ENCODE results near the gene SHISA5. TPM values are rescaled to one million over a fixed set of nuclear protein-coding genes. Genes with fewer than 3 reads are reported as not detected.

The SHISA5 gene
- polyA plus RNA-seq, 2 of the 4 experiments (the other 2 are of a cell fraction) = 87.5 to 94.3 TPM

- no peak for TF ChIP-seq SREBF2 (IDR thresholded peaks at IDR 0.05)
- no peak for TF ChIP-seq ELK1 (IDR thresholded peaks at IDR 0.05; ENCODE audit: low read depth, low read length)
- TF ChIP-seq CEBPB (IDR thresholded peaks at IDR 0.05) = no peak
- TF ChIP-seq ATOH8 (CRISPR knock-in tag; IDR thresholded peaks at IDR 0.05; ENCODE audit: low read depth) = 0 out of 2 replicates have a peak, but pooled peaks have one; percentile 41
- no peak for TF ChIP-seq NR3C1 (IDR thresholded peaks at IDR 0.05)
- TF ChIP-seq RAD21 (conservative IDR thresholded peaks at IDR 0.05 in 1 of 2, IDR thresholded peaks at IDR 0.05 in 1 of 2) = peak; percentile 75
- TF ChIP-seq HMGXB4 (CRISPR knock-in tag; IDR thresholded peaks at IDR 0.05; ENCODE audit: borderline replicate concordance) = no peak
- TF ChIP-seq CHD4 (IDR thresholded peaks at IDR 0.05; ENCODE audit: borderline replicate concordance) = no peak
- no peak for TF ChIP-seq CBX8 (IDR thresholded peaks at IDR 0.05)
- peak; percentile 74 for TF ChIP-seq SMC3 (IDR thresholded peaks at IDR 0.05)
- peak in 1 of 2 experiments; percentile 61; a peak in 2 of 5 replicates for TF ChIP-seq JUN (IDR thresholded peaks at IDR 0.05)
- TF ChIP-seq HOXB13 (CRISPR knock-in tag; IDR thresholded peaks at IDR 0.05; ENCODE audit: low read depth) = peak; percentile 82
- no peak for TF ChIP-seq MAZ (IDR thresholded peaks at IDR 0.05; ENCODE audit: borderline replicate concordance, low read depth, low read length)
- TF ChIP-seq HEYL (CRISPR knock-in tag; IDR thresholded peaks at IDR 0.05) = no peak
- peak; percentile 5; the same call in 1 of the 2 replicates for TF ChIP-seq FOXS1 (CRISPR knock-in tag; IDR thresholded peaks at IDR 0.05)
- no peak for TF ChIP-seq BHLHE40 (IDR thresholded peaks at IDR 0.05; ENCODE audit: low read depth, low read length)
- TF ChIP-seq, protein P1, sequence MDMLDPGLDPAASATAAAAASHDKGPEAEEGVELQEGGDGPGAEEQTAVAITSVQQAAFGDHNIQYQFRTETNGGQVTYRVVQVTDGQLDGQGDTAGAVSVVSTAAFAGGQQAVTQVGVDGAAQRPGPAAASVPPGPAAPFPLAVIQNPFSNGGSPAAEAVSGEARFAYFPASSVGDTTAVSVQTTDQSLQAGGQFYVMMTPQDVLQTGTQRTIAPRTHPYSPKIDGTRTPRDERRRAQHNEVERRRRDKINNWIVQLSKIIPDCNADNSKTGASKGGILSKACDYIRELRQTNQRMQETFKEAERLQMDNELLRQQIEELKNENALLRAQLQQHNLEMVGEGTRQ (IDR thresholded peaks at IDR 0.05) = peak; percentile 68
- TF ChIP-seq ESRRA (IDR thresholded peaks at IDR 0.05; ENCODE audit: borderline replicate concordance, low read length) = no peak
- no peak for TF ChIP-seq ZC3H11A (IDR thresholded peaks at IDR 0.05)
- TF ChIP-seq EHMT2 (IDR thresholded peaks at IDR 0.05; ENCODE audit: low read depth) = no peak
- TF ChIP-seq EHF (CRISPR knock-in tag; IDR thresholded peaks at IDR 0.05) = peak; percentile 45; the same call in 1 of the 2 replicates
- TF ChIP-seq NFE2L2 (conservative IDR thresholded peaks at IDR 0.05; ENCODE audit: low read length) = peak; percentile 77
- peak; percentile 60 for TF ChIP-seq CTCF (IDR thresholded peaks at IDR 0.05)
- 0 out of 2 replicates have a peak, but pooled peaks have one; percentile 37 for TF ChIP-seq HOXA7 (CRISPR knock-in tag; IDR thresholded peaks at IDR 0.05)
- TF ChIP-seq TP53 (CRISPR knock-in tag; IDR thresholded peaks at IDR 0.05) = peak; percentile 43; the same call in 1 of the 2 replicates
- TF ChIP-seq ZNF302 (CRISPR knock-in tag; IDR thresholded peaks at IDR 0.05) = no peak
- TF ChIP-seq PBX3 (IDR thresholded peaks at IDR 0.05) = no peak
- no peak for TF ChIP-seq HDAC2 (IDR thresholded peaks at IDR 0.05)
- TF ChIP-seq, protein P2, sequence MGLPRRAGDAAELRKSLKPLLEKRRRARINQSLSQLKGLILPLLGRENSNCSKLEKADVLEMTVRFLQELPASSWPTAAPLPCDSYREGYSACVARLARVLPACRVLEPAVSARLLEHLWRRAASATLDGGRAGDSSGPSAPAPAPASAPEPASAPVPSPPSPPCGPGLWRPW (IDR thresholded peaks at IDR 0.05) = no peak
- no peak for TF ChIP-seq FOSB (CRISPR knock-in tag; IDR thresholded peaks at IDR 0.05)
- no peak for TF ChIP-seq EP300 (IDR thresholded peaks at IDR 0.05)
- TF ChIP-seq RNF2 (IDR thresholded peaks at IDR 0.05; ENCODE audit: borderline replicate concordance, low read depth) = no peak
- TF ChIP-seq MYC (IDR thresholded peaks at IDR 0.05; ENCODE audit: borderline replicate concordance, low read length) = no peak; the same call in 1 of the 2 replicates
- TF ChIP-seq CHD2 (IDR thresholded peaks at IDR 0.05; ENCODE audit: low read length, partially characterized antibody) = no peak
- TF ChIP-seq NPAS2 (CRISPR knock-in tag; IDR thresholded peaks at IDR 0.05; ENCODE audit: borderline replicate concordance) = no peak
Measured at GRCh38 chr3:48465531-48466378, 38.2 kb downstream of the SHISA5 start (continued).

All from A549 (cell line).